GM12878 (cell line): ENCODE results near the gene SSH3. TPM values are rescaled to one million over a fixed set of nuclear protein-coding genes. Genes with fewer than 3 reads are reported as not detected.

ENCODE experiments used
- ATF2 ChIP-seq: IDR thresholded peaks from 2 replicates; pipeline ENCODE4 v1.6.1; 2012; ENCODE audit warnings: low read length, inconsistent platforms
- REST ChIP-seq: IDR thresholded peaks from 2 replicates; pipeline ENCODE4 v1.6.1; 2012; ENCODE audit warnings: mild to moderate bottlenecking, low read depth, low read length
- SP1 ChIP-seq: IDR thresholded peaks from one replicate; pipeline ENCODE4 v1.6.1; 2011; ENCODE audit warnings: low read depth, low read length
- TBL1XR1 ChIP-seq: IDR thresholded peaks from 2 replicates; pipeline ENCODE4 v1.6.1; 2012; ENCODE audit warnings: low read depth, low read length, improper control_type of control experiment
- polyA plus RNA-seq, 11 experiments: library from polyadenylated mRNA; depleted of rRNA in 4 of 11; unstranded in 6 of 11; stranded (reverse) in 5 of 11; fragments of >200 nt; fragmentation: Nextera tagmentation in 4 of 11; fragmentation: Illumina TruSeq in 1 of 11; extraction: Ambion mirVana in 4 of 11; extraction: Trizol in 1 of 11; gene quantifications; 1 replicate in 1 of 11; 2 replicates in 10 of 11; pipeline versions ENCODE4 v1.2.1 to v1.2.3, GENCODE V29; 2011 to 2016; ENCODE audit warnings: inconsistent platforms in 2 of 11, missing spikeins in 2 of 11, low read depth in 1 of 11
- total RNA-seq, 4 experiments: library from RNA; depleted of rRNA in 3 of 4; stranded (reverse); fragments of >200 nt in 3 of 4; fragmentation: Illumina TruSeq in 1 of 4; extraction: Trizol in 1 of 4; gene quantifications; 2 replicates each; pipeline versions ENCODE4 v1.2.1 to v1.2.3, GENCODE V29; 2013 to 2021
- TF ChIP-seq, protein P1 (sequence below): IDR thresholded peaks from 2 replicates; pipeline ENCODE4 v1.6.1; 2012; ENCODE audit warnings: low read depth, low read length, improper control_type of control experiment

SSH3 gene
- total and polyA plus RNA-seq, 10 of the 15 experiments (the other 5 are each of a cell fraction or from before 2014, with no cell fraction given): 0.05 to 0.83 (median 0.28) TPM; not detected in 3

- TF ChIP-seq SP1 (no peak), REST (no peak), TBL1XR1 (no peak), ATF2 (no peak)
- TF ChIP-seq, protein P1, sequence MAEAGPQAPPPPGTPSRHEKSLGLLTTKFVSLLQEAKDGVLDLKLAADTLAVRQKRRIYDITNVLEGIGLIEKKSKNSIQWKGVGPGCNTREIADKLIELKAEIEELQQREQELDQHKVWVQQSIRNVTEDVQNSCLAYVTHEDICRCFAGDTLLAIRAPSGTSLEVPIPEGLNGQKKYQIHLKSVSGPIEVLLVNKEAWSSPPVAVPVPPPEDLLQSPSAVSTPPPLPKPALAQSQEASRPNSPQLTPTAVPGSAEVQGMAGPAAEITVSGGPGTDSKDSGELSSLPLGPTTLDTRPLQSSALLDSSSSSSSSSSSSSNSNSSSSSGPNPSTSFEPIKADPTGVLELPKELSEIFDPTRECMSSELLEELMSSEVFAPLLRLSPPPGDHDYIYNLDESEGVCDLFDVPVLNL: no peak
Observed at GRCh38 chr11:67304511-67305113, 1.3 kb downstream of the SSH3 start (continued).
